Measurements from ENCODE around the gene SFXN5. TPM values are rescaled to one million over a fixed set of nuclear protein-coding genes. Genes with fewer than 3 reads are reported as not detected.
A peak's percentile ranks its signal among the peaks of the same experiment; 100 is the strongest.

SFXN5 gene
- polyA plus RNA-seq, 3 donors: 5.9 to 28.6 (median 9.5) TPM

DNA sequence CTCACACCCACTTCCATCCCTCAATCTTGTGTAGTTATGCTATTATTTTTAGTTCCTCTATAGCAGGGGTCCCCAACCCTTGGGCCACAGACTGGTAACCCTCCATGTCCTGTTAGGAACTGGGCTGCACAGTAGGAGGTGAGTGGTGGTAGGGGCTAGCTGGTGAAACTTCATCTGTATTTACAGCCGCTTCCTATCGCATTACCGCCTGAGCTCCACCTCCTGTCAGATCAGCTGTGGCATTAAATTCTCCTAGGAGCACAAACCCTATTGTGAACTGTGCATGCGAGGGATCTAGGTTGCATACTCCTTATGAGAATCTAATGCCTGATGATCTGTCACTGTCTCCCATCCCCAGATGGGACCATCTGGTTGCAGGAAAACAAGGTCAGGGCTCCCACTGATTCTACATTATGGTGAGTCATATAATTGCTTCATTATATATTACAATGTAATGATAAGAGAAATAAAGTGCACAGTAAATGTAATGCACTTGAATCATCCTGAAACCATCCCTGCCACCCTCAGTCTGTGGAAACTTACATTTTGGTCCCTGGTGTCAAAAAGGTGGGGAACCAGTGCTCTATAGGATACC is 42.9 kb upstream of the SFXN5 start:
- no peaks in the 10 kb centered on the region for H3K36me3 ChIP-seq (replicated peaks in 1 of 2; ENCODE audit: control insufficient read depth in 1 of 2, insufficient read depth in 2 of 2, low read length in 2 of 2)
- Mint-ChIP-seq H3K36me3 (peaks cover 3 to 12% of the 10 kb centered on the region in 2 donors), H3K4me1 (peaks cover 18% of the 10 kb centered on the region), H3K4me3 (peak overlapping the region in 1 of 2 donors; percentile 55), H3K27ac (no peak overlapping the region), H3K9me3 (peaks cover 0 to 17% (median 6%) of the 10 kb centered on the region in 7 donors), H3K27me3 (ENCODE audit: low read depth in 3 of 3) (peaks cover 52 to 76% (median 67%) of the 10 kb centered on the region in 3 donors)
- no peak overlapping the region for H3K9ac ChIP-seq (ENCODE audit: insufficient read depth, low read length, poor library complexity, severe bottlenecking)
- no peak overlapping the region for H2AFZ ChIP-seq (ENCODE audit: insufficient read depth, low read depth, low read length, poor library complexity, severe bottlenecking)
- peaks cover 12 to 26% of the 10 kb centered on the region in 2 donors for H3K4me1 ChIP-seq (ENCODE audit: control insufficient read depth in 1 of 2, insufficient read depth in 2 of 2, low read length in 2 of 2)
- no peaks in the 10 kb centered on the region for H4K20me1 ChIP-seq (ENCODE audit: insufficient read depth, low read length)
- H3K4me3 ChIP-seq (replicated peaks in 1 of 3; ENCODE audit: low read depth in 2 of 3, low read length in 3 of 3): no peak overlapping the region
- intact Hi-C loops (cut with micrococcal nuclease): no loop called here
- H3K9me3 ChIP-seq (replicated peaks in 1 of 2; ENCODE audit: control insufficient read depth in 1 of 2, insufficient read depth in 1 of 2, low read length in 2 of 2): peaks cover 0 to 4% of the 10 kb centered on the region in 2 donors
- no peak for TF ChIP-seq CTCF (IDR thresholded peaks at IDR 0.05)
- DNase-seq: no peak
- no peak overlapping the region for H3K27ac ChIP-seq (ENCODE audit: low read depth in 1 of 2, low read length in 2 of 2)
- H3K79me2 ChIP-seq (ENCODE audit: insufficient read depth, low read length): no peaks in the 10 kb centered on the region
- H3K27me3 ChIP-seq (ENCODE audit: control insufficient read depth in 2 of 2, insufficient read depth in 2 of 2, low read length in 2 of 2): peaks cover 37 to 60% of the 10 kb centered on the region in 2 donors
- 100% methylated on average over 1 of the region's 4 CpGs for WGBS (ENCODE audit: insufficient coverage)
- no peak overlapping the region for H3K4me2 ChIP-seq (replicated peaks; ENCODE audit: extremely low read depth, low read length, poor library complexity, severe bottlenecking)

GRCh38 chr2:73112913-73113854 is 41.7 kb upstream of the SFXN5 start, which contains the start of gene RAB11FIP5:
Gene RAB11FIP5 (minus strand): TSS chr2:73112948. CDS start chr2:73112777, 171 bp downstream.
- WGBS (ENCODE audit: insufficient coverage): 0% methylated on average over 72 of the region's 93 CpGs
- TF ChIP-seq CTCF (IDR thresholded peaks at IDR 0.05): no peak
- DNase-seq: peak; percentile 19 to 55 (median 43)
- Mint-ChIP-seq H3K4me1 (peaks cover 18% of the 10 kb centered on the region), H3K4me3 (peak within 1 kb of the TSS; percentile 77 to 91), H3K27ac (no peak within 1 kb of the TSS), H3K9me3 (peaks cover 0 to 17% (median 6%) of the 10 kb centered on the region in 7 donors), H3K36me3 (peaks cover 3 to 12% of the 10 kb centered on the region in 2 donors), H3K27me3 (ENCODE audit: low read depth in 3 of 3) (peaks cover 53 to 85% (median 73%) of the 10 kb centered on the region in 3 donors)
- Histone ChIP-seq H3K27me3 (ENCODE audit: control insufficient read depth in 2 of 2, insufficient read depth in 2 of 2, low read length in 2 of 2) (peaks cover 37 to 66% of the 10 kb centered on the region in 2 donors), H3K9ac (ENCODE audit: insufficient read depth, low read length, poor library complexity, severe bottlenecking) (peak within 1 kb of the TSS; percentile 61), H3K79me2 (ENCODE audit: insufficient read depth, low read length) (no peaks in the 10 kb centered on the region), H3K36me3 (replicated peaks in 1 of 2; ENCODE audit: control insufficient read depth in 1 of 2, insufficient read depth in 2 of 2, low read length in 2 of 2) (no peaks in the 10 kb centered on the region), H4K20me1 (ENCODE audit: insufficient read depth, low read length) (no peaks in the 10 kb centered on the region), H3K4me3 (replicated peaks in 1 of 3; ENCODE audit: low read depth in 2 of 3, low read length in 3 of 3) (peak within 1 kb of the TSS; percentile 53 to 80 (median 62)), H3K4me1 (ENCODE audit: control insufficient read depth in 1 of 2, insufficient read depth in 2 of 2, low read length in 2 of 2) (peaks cover 12 to 26% of the 10 kb centered on the region in 2 donors), H3K27ac (ENCODE audit: low read depth in 1 of 2, low read length in 2 of 2) (no peak within 1 kb of the TSS), H3K4me2 (replicated peaks; ENCODE audit: extremely low read depth, low read length, poor library complexity, severe bottlenecking) (peak within 1 kb of the TSS; percentile 95), H3K9me3 (replicated peaks in 1 of 2; ENCODE audit: control insufficient read depth in 1 of 2, insufficient read depth in 1 of 2, low read length in 2 of 2) (peaks cover 0 to 4% of the 10 kb centered on the region in 2 donors), H2AFZ (ENCODE audit: insufficient read depth, low read depth, low read length, poor library complexity, severe bottlenecking) (peak within 1 kb of the TSS; percentile 85)
- intact Hi-C loops (cut with micrococcal nuclease): no loop called here
